Measurements from ENCODE around the gene NSG2.

DNA sequence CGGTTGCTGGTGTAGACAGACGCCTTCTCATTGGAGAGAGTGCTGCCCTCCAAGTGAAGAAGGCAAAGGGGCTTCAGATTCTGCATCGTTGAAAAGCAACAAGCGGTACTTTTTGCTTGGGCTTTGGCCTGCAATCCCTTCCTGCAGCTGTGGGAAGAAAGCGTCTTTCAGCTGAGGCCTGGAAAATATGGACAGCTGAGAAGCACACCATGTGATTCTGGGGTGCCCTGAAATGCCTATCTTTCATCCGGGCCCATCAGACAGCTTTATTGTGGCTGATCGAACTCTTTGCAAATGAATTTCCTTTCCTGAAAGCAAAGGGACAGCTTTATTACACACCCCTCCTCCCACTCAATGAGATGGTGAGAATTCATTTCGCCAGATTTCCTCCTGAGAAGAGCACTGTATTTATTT is 74.0 kb downstream of the NSG2 start:
- TF ChIP-seq POLR2AphosphoS5 (IDR thresholded peaks at IDR 0.05; ENCODE audit: borderline replicate concordance, low read depth, low read length) (no peak), EZH2 (IDR thresholded peaks at IDR 0.05) (no peak)
